ENCODE results near the gene VTI1A. TPM values are rescaled to one million over a fixed set of nuclear protein-coding genes. Genes with fewer than 3 reads are reported as not detected.
A peak's percentile ranks its signal among the peaks of the same experiment; 100 is the strongest.

VTI1A gene
- total RNA-seq, 1 experiment from 2014 or later = 22.0 TPM

GRCh38 chr10:112531421-112531820, 84.4 kb downstream of the VTI1A start:
- Mint-ChIP-seq H3K4me1 (peaks cover 9% of the 10 kb centered on the region in 2 experiments), H3K27me3 (ENCODE audit: low read depth) (no peaks in the 10 kb centered on the region), H3K4me3 (no peak overlapping the region), H3K36me3 (ENCODE audit: insufficient read depth in 1 of 3, low read depth in 3 of 3) (no peaks in the 10 kb centered on the region), H3K9me3 (no peaks in the 10 kb centered on the region), H3K27ac (peak overlapping the region in 1 of 3 experiments; percentile 32; a peak in 2 of 7 replicates)
- Histone ChIP-seq H2AFZ (ENCODE audit: low read length) (no peak overlapping the region), H2BK20ac (ENCODE audit: low read depth, low read length, poor library complexity, severe bottlenecking) (no peak overlapping the region), H3K27ac (ENCODE audit: insufficient read length, low read depth, low read length) (no peak overlapping the region), H3K4ac (ENCODE audit: low read depth, low read length) (no peak overlapping the region), H3K56ac (ENCODE audit: insufficient read length, low read depth, low read length) (no peak overlapping the region), H3T11ph (ENCODE audit: low read length) (no peak overlapping the region), H2BK15ac (ENCODE audit: low read depth, low read length) (no peak overlapping the region), H3K79me2 (ENCODE audit: insufficient read depth, low read length) (no peaks in the 10 kb centered on the region), H4K20me1 (ENCODE audit: control insufficient read depth, insufficient read depth, insufficient read length) (no peaks in the 10 kb centered on the region), H3K79me1 (ENCODE audit: insufficient read depth, low read depth, low read length, poor library complexity, severe bottlenecking) (no peaks in the 10 kb centered on the region), H4K91ac (ENCODE audit: insufficient read length, low read depth, low read length) (no peak overlapping the region), H3K4me2 (ENCODE audit: insufficient read depth, insufficient read length, low read length) (no peak overlapping the region), H4K8ac (replicated peaks; ENCODE audit: insufficient read length, low read depth, low read length) (no peak overlapping the region), H3K23me2 (ENCODE audit: insufficient read length, low read depth, low read length, poor library complexity, severe bottlenecking) (no peaks in the 10 kb centered on the region), H3K14ac (ENCODE audit: insufficient read depth, low read length) (no peak overlapping the region), H3K9me3 (ENCODE audit: control insufficient read depth, low read depth, low read length) (no peaks in the 10 kb centered on the region), H3K9ac (ENCODE audit: extremely low read depth, insufficient read length, low read length) (no peak overlapping the region), H2BK120ac (ENCODE audit: low read depth, low read length, poor library complexity, severe bottlenecking) (no peak overlapping the region), H3K23ac (ENCODE audit: insufficient read length, low read depth, low read length) (no peak overlapping the region), H3K4me1 (ENCODE audit: insufficient read depth, low read length) (no peaks in the 10 kb centered on the region; the same call in 1 of the 2 replicates), H2AK5ac (ENCODE audit: insufficient read length, low read length) (no peak overlapping the region), H2BK12ac (ENCODE audit: insufficient read length, low read depth, low read length) (no peak overlapping the region), H3K18ac (ENCODE audit: insufficient read length, low read depth, low read length) (no peak overlapping the region), H3K27me3 (ENCODE audit: insufficient read depth, low read length) (no peaks in the 10 kb centered on the region), H4K5ac (ENCODE audit: insufficient read length, low read depth, low read length) (no peak overlapping the region), H2BK5ac (ENCODE audit: insufficient read length, low read length) (no peak overlapping the region)
- TF ChIP-seq CTCF (conservative IDR thresholded peaks at IDR 0.05) = no peak
- no peak for DNase-seq
- no CpG with 5 or more reads among the region's 6 CpGs for WGBS (ENCODE audit: extremely low coverage, insufficient read length, low lambda C conversion rate)

Measured in H9 (cell line).